ENCODE measurements around the gene P2RX3. TPM values are rescaled to one million over a fixed set of nuclear protein-coding genes. Genes with fewer than 3 reads are reported as not detected.

The P2RX3 gene
- total and polyA plus RNA-seq, 2 of the 8 experiments (the other 6 are each of a cell fraction or from before 2014, with no cell fraction given) = 0.45 to 0.47 TPM

DNA sequence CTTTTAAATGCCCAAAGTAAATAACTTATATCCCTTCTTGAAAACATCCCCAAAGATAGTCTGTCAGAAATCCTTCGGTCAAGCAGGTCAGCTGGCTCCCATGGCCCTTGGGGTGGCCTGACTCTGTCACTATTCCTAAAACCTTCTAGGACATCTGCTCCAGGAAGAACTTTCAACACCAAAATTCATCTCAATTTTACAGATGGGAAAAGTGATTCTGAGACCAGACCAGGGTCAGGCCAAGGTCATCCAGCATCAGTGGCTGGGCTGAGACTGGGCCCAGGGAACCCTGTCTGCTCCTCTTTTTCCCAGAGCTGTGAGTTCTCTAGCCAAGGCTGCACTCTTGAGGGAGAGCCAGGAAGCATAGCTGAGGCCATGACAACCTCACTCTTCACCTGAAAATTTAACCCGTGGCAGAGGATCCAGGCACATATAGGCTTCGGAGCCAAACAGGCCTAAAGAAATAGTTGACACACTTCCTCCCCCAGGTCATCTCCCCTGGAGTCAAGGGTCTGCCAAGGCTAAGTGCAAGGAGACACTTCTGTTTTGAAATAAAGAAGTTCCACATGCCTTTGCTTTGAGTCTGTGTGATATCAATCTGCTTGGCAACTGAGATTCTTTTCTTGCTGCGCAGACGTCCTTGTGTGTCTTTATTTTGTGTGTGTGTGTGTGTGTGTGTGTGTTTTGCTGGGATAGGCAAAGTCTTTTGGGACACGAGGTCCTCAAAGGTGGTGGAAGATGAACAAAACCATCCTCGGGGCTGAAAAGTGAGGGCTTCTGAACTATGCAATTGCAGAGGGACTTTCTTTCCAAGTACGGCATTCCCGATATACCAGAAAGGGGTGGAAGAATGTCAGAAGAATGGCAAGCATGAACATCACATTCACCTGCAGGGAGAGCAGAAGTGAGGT lies 69.1 kb downstream of the P2RX3 start (continued):
- TF ChIP-seq, protein P1, sequence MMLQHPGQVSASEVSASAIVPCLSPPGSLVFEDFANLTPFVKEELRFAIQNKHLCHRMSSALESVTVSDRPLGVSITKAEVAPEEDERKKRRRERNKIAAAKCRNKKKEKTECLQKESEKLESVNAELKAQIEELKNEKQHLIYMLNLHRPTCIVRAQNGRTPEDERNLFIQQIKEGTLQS (IDR thresholded peaks at IDR 0.05; ENCODE audit: insufficient read depth, low read depth, low read length) = no peak
- TF ChIP-seq, protein P2, sequence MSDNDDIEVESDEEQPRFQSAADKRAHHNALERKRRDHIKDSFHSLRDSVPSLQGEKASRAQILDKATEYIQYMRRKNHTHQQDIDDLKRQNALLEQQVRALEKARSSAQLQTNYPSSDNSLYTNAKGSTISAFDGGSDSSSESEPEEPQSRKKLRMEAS (IDR thresholded peaks at IDR 0.05) = no peak
- no peak for TF ChIP-seq RAD21 (IDR thresholded peaks at IDR 0.05 in 1 of 2, conservative IDR thresholded peaks at IDR 0.05 in 1 of 2; ENCODE audit: low read depth in 2 of 2, low read length in 2 of 2)
- TF ChIP-seq RBBP5 (IDR thresholded peaks at IDR 0.05; ENCODE audit: borderline replicate concordance, low read depth, low read length) = no peak

Data from H1 (cell line).